Breast epithelium (tissue), 4 donors: ENCODE data around the gene CPSF3. TPM values are rescaled to one million over a fixed set of nuclear protein-coding genes. Genes with fewer than 3 reads are reported as not detected.
A peak's percentile ranks its signal among the peaks of the same experiment; 100 is the strongest.

Source experiments
- DNase-seq, 2 donors: peaks; one replicate each; pipeline ENCODE4 v3.0.0-alpha.2; 2019; ENCODE audit warnings: low spot score in 2 of 2
- H3K27ac ChIP-seq, 2 donors: fragments of 200-600 bp; sonication (generic) in 1 of 2; one replicate each; pipeline ENCODE4 v1.5.1; 2016 to 2019; ENCODE audit warnings: mild to moderate bottlenecking in 1 of 2
- H3K27me3 ChIP-seq, 2 donors: fragments of 200-600 bp; sonication (generic) in 1 of 2; one replicate each; pipeline versions ENCODE4 v1.5.1 to v1.6.0; 2017 to 2019; ENCODE audit warnings: control low read depth in 1 of 2, mild to moderate bottlenecking in 1 of 2
- H3K36me3 ChIP-seq: fragments of 200-600 bp; one replicate; pipeline ENCODE4 v1.5.1; 2019
- H3K4me1 ChIP-seq, 2 donors: fragments of 200-600 bp; sonication (generic); one replicate each; pipeline ENCODE4 v1.5.1; 2016 to 2019; ENCODE audit warnings: control low read depth in 1 of 2
- H3K4me3 ChIP-seq, 3 donors: fragments of 200-600 bp; sonication (generic); 1 replicate in 2 of 3; 2 replicates in 1 of 3; pipeline ENCODE4 v1.5.1; 2016 to 2019; ENCODE audit warnings: mild to moderate bottlenecking in 3 of 3, moderate library complexity in 2 of 3
- H3K9me3 ChIP-seq, 2 donors: fragments of 200-600 bp; sonication (generic) in 1 of 2; one replicate each; pipeline ENCODE4 v1.5.1; 2016 to 2019; ENCODE audit warnings: control low read depth in 1 of 2
- POLR2A ChIP-seq: fragments of 450-650 bp; IDR thresholded peaks from one replicate; pipeline ENCODE4 v1.6.1; 2016; ENCODE audit warnings: antibody characterized with exemption, mild to moderate bottlenecking, moderate library complexity
- POLR2AphosphoS5 ChIP-seq, 3 donors: sonication (generic); formaldehyde crosslinking; IDR thresholded peaks; one replicate each; pipeline ENCODE4 v1.6.1; 2017; ENCODE audit warnings: antibody characterized with exemption in 3 of 3
- intact Hi-C: fragments of 100-400 bp; cut with DNase I; formaldehyde crosslinking; loops from one replicate; pipeline ENCODE4 v1.15.1; 2023; ENCODE audit warnings: low total_unique reads
- total RNA-seq, 3 donors: library from RNA; depleted of rRNA; stranded (reverse); fragments of >200 nt; gene quantifications; one replicate each; pipeline ENCODE4 v1.1.0, GENCODE V29; 2016
- TF ChIP-seq, protein P1 (sequence below), 3 donors: fragments of 450-650 bp; IDR thresholded peaks; one replicate each; pipeline ENCODE4 v1.5.1; 2016 to 2017; ENCODE audit warnings: antibody characterized with exemption in 3 of 3, mild to moderate bottlenecking in 3 of 3, moderate library complexity in 3 of 3

The CPSF3 gene
- 10 to 100 TPM; 18.1 to 26.2 (median 23.1) TPM for total RNA-seq

DNA sequence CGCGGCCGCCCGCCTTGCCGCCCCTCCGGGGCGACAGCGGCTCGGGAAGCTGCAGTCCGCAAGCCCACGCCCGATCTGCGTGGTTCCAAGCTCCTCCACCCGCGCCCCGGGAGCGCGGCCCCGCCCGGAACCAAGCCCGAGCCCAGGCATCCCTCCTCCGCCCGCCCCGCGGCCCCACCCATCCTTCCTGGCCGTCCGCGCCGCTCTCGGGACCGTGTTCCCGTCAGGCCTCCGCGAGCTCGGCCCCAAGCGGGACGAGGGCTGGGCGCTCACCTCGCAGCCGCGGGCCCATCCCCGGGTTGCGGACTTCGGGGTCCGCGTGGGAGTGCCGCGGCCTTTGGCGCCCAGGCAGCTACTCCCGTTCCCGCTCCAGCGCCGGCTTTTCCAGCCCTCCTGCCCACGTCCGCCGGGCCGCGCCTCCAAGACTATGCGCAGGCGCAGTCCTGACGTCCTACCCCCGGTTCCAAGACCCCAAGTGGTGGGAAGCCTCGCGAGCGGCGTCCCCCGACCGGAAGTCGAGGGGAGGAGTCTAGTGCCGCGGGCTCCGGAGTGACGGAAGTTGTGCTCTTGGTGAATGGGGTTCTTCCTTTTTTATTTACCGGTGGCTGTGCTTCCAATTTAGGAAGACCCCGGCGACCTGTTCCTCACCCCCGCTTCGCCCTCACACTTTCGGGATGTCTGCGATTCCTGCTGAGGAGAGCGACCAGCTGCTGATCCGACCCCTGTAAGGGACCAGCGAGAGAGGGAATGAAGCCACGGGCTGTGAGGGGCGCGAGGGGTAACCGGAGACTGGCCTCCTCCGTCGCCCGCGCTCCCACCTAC is at the start of gene CPSF3, which contains the start of gene ITGB1BP1:
CPSF3 (plus strand) TSS at position 555 of the 822 bp plus-strand sequence; CDS start at position 675, 120 bp downstream.
ITGB1BP1 (minus strand) TSS at position 429 of the 822 bp plus-strand sequence. CDS start 4,831 bp downstream, outside the sequence.
- H3K36me3 ChIP-seq = no peaks in the 10 kb centered on the region
- intact Hi-C loops = no loop called here
- peak within 1 kb of the TSS; percentile 88 to 93 for H3K27ac ChIP-seq
- TF ChIP-seq, protein P1, sequence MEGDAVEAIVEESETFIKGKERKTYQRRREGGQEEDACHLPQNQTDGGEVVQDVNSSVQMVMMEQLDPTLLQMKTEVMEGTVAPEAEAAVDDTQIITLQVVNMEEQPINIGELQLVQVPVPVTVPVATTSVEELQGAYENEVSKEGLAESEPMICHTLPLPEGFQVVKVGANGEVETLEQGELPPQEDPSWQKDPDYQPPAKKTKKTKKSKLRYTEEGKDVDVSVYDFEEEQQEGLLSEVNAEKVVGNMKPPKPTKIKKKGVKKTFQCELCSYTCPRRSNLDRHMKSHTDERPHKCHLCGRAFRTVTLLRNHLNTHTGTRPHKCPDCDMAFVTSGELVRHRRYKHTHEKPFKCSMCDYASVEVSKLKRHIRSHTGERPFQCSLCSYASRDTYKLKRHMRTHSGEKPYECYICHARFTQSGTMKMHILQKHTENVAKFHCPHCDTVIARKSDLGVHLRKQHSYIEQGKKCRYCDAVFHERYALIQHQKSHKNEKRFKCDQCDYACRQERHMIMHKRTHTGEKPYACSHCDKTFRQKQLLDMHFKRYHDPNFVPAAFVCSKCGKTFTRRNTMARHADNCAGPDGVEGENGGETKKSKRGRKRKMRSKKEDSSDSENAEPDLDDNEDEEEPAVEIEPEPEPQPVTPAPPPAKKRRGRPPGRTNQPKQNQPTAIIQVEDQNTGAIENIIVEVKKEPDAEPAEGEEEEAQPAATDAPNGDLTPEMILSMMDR (IDR thresholded peaks at IDR 0.05) = peak in 2 of 3 donors; percentile 16 to 25
- TF ChIP-seq POLR2AphosphoS5 (IDR thresholded peaks at IDR 0.05) (peak; percentile 64 to 85 (median 83)), POLR2A (peak; percentile 29)
- DNase-seq = peak; percentile 92 to 96
- H3K4me1 ChIP-seq = peaks cover 0 to 19% of the 10 kb centered on the region in 2 donors
- H3K4me3 ChIP-seq = peak within 1 kb of the TSS; percentile 81 to 97 (median 91)
- H3K9me3 ChIP-seq = no peaks in the 10 kb centered on the region
- H3K27me3 ChIP-seq = no peaks in the 10 kb centered on the region

DNA sequence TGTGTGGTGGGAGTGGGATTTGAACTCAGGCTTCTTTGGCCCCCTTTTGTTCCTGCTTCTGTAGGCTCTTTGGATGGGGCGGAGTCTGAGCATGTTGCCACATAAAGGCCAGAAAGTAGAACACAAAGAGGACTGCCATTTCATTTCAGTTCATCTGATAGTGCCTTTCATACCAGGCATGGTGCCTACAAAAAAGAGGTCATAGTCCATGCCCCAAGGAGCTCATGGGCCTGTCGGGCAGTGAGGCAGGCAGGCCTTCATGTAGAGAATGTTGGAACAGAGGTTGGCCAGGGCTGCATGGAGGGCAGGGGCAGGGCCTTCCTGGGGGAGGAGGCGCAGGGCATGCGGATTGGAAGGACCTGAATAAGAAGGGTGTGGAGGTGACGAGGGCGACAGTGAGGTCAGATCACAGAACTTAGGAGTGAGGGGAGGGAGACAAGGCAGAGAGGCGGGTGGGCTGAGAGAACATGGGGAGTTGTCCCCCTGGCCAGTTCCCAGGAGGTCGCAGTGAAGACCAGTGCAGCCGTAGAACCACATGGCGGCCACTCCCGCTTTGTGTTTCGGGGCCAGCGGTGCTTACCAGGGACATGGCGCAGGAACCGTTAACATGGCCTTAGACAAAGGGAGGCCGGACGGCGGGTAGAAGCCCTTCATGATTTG is 49.3 kb upstream of the CPSF3 start:
- TF ChIP-seq, protein P1 (IDR thresholded peaks at IDR 0.05) = no peak
- TF ChIP-seq POLR2A = no peak
- no peak for TF ChIP-seq POLR2AphosphoS5 (IDR thresholded peaks at IDR 0.05)
- H3K9me3 ChIP-seq = no peaks in the 10 kb centered on the region
- H3K4me3 ChIP-seq = no peak overlapping the region
- intact Hi-C loops = no loop called here
- no peak for DNase-seq
- no peak overlapping the region for H3K27ac ChIP-seq
- no peaks in the 10 kb centered on the region for H3K27me3 ChIP-seq
- H3K36me3 ChIP-seq = no peaks in the 10 kb centered on the region
- no peaks in the 10 kb centered on the region for H3K4me1 ChIP-seq

DNA sequence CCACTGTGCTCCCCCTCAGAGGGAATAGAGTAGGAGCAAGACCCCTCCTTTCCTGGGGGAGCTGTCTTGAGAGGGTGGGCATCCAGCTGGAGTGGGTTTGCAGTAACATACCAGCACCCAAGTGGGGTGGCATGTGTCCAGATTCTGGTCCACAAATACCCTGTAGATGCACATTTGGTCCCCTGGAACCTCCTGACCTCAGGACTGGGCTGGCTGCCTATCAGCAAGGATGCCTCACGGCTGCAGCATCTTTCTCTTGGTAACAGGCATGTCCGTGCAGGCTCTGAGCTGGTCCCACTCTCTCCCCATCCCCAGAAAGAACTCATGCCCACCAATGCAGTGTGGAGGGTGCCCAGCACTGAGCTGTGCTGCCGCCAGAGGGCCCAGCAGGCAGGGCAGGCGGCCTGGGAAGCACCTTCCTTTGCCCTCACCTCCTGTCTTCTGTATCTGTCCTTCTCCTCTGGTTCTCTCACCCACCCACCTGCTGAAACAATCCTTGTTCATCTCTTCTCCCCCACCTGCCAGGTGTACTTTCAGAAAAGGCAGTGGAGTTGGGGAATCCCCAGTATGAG is 47.5 kb upstream of the CPSF3 start:
- Histone ChIP-seq H3K4me1 (no peaks in the 10 kb centered on the region), H3K9me3 (no peaks in the 10 kb centered on the region), H3K36me3 (no peaks in the 10 kb centered on the region), H3K4me3 (no peak overlapping the region), H3K27me3 (no peaks in the 10 kb centered on the region), H3K27ac (peak overlapping the region in 1 of 2 donors; percentile 25)
- TF ChIP-seq POLR2AphosphoS5 (IDR thresholded peaks at IDR 0.05) (no peak), POLR2A (no peak)
- DNase-seq = no peak
- intact Hi-C loops = no loop called here

DNA sequence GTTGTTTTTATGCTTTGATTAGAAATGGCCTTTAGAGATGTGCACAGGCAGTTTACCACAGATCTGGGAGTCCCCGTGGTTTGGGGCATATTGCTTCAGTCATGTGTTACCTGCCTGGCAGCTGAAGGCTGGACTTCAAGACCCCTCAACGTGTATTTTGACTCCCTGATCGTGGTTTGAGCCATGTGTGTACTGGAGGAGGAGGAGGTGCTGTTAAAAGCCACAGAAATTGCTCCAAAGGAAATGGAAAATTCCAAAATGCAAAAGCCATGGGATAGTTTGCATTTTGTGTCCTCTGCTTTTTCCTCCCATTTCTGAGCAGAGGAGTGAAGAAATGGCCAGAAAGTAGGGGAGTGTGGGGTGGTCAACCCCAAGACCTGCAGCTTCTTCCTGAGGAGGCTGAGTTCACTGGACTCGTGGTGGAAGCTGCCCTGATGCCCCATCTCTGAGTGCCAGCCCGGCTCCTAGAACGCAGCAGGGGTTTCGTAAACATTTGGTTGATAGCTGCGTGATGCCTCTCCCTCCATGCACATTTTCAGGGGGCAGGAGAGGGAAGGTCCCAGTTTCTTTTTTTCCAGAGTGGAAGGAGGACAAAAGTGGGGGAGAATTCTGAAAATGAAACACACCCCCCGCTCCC is 45.9 kb upstream of the CPSF3 start:
- no peak for DNase-seq
- no peak overlapping the region for H3K4me3 ChIP-seq
- H3K9me3 ChIP-seq = no peaks in the 10 kb centered on the region
- TF ChIP-seq, protein P1 (IDR thresholded peaks at IDR 0.05) = no peak
- no peak for TF ChIP-seq POLR2A
- TF ChIP-seq POLR2AphosphoS5 (IDR thresholded peaks at IDR 0.05) = no peak
- intact Hi-C loops = loop anchor here (2.0 kb wide), 1 partner anchor 77 kb away; no protein-coding TSS in a partner anchor
- no peaks in the 10 kb centered on the region for H3K4me1 ChIP-seq
- H3K27me3 ChIP-seq = no peaks in the 10 kb centered on the region
- H3K27ac ChIP-seq = peak overlapping the region in 1 of 2 donors; percentile 85
- H3K36me3 ChIP-seq = no peaks in the 10 kb centered on the region
